Endothelial cell of umbilical vein (primary cell): ENCODE data around the gene C19orf25.

ENCODE experiments used
- JUN ChIP-seq: IDR thresholded peaks from 2 replicates; pipeline ENCODE4 v1.6.1; 2011; ENCODE audit warnings: borderline replicate concordance, low read depth; ENCODE audit not compliant: insufficient read length, insufficient read depth
- POLR2A ChIP-seq: IDR thresholded peaks from 2 replicates; pipeline ENCODE4 v1.6.1; 2012; ENCODE audit warnings: low read depth, mild to moderate bottlenecking, control low read depth, low read length
- TF ChIP-seq, protein P1 (sequence below), 2 donors: IDR thresholded peaks; 1 replicate in 1 of 2; 2 replicates in 1 of 2; pipeline ENCODE4 v1.5.1; 2011; ENCODE audit warnings: low read length in 2 of 2, mild to moderate bottlenecking in 2 of 2, moderate library complexity in 2 of 2, control low read depth in 1 of 2, inconsistent platforms in 1 of 2, low read depth in 1 of 2; ENCODE audit not compliant: insufficient read depth in 1 of 2; ENCODE audit errors: extremely low read depth in 1 of 2

- no peak for TF ChIP-seq POLR2A
- TF ChIP-seq, protein P1, sequence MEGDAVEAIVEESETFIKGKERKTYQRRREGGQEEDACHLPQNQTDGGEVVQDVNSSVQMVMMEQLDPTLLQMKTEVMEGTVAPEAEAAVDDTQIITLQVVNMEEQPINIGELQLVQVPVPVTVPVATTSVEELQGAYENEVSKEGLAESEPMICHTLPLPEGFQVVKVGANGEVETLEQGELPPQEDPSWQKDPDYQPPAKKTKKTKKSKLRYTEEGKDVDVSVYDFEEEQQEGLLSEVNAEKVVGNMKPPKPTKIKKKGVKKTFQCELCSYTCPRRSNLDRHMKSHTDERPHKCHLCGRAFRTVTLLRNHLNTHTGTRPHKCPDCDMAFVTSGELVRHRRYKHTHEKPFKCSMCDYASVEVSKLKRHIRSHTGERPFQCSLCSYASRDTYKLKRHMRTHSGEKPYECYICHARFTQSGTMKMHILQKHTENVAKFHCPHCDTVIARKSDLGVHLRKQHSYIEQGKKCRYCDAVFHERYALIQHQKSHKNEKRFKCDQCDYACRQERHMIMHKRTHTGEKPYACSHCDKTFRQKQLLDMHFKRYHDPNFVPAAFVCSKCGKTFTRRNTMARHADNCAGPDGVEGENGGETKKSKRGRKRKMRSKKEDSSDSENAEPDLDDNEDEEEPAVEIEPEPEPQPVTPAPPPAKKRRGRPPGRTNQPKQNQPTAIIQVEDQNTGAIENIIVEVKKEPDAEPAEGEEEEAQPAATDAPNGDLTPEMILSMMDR (IDR thresholded peaks at IDR 0.05; ENCODE audit: extremely low read depth in 1 of 2, insufficient read depth in 1 of 2, low read depth in 1 of 2, low read length in 2 of 2), result peak in 1 of 2 donors; percentile 13
- TF ChIP-seq JUN, result no peak
Measured at GRCh38 chr19:1468821-1469254, 10.2 kb downstream of the C19orf25 start.
